ENCODE results near the gene SPRN.

GRCh38 chr10:133388973-133389818 lies 35.2 kb downstream of the SPRN start:
- TF ChIP-seq CTCF (IDR thresholded peaks at IDR 0.05; ENCODE audit: insufficient read depth, low read length) (no peak), POLR2AphosphoS5 (IDR thresholded peaks at IDR 0.05; ENCODE audit: low read depth) (peak; percentile 53; the same call in 1 of the 2 replicates), GABPA (IDR thresholded peaks at IDR 0.05; ENCODE audit: low read depth) (peak; percentile 35; the same call in 1 of the 2 replicates)
- TF ChIP-seq, protein P1, sequence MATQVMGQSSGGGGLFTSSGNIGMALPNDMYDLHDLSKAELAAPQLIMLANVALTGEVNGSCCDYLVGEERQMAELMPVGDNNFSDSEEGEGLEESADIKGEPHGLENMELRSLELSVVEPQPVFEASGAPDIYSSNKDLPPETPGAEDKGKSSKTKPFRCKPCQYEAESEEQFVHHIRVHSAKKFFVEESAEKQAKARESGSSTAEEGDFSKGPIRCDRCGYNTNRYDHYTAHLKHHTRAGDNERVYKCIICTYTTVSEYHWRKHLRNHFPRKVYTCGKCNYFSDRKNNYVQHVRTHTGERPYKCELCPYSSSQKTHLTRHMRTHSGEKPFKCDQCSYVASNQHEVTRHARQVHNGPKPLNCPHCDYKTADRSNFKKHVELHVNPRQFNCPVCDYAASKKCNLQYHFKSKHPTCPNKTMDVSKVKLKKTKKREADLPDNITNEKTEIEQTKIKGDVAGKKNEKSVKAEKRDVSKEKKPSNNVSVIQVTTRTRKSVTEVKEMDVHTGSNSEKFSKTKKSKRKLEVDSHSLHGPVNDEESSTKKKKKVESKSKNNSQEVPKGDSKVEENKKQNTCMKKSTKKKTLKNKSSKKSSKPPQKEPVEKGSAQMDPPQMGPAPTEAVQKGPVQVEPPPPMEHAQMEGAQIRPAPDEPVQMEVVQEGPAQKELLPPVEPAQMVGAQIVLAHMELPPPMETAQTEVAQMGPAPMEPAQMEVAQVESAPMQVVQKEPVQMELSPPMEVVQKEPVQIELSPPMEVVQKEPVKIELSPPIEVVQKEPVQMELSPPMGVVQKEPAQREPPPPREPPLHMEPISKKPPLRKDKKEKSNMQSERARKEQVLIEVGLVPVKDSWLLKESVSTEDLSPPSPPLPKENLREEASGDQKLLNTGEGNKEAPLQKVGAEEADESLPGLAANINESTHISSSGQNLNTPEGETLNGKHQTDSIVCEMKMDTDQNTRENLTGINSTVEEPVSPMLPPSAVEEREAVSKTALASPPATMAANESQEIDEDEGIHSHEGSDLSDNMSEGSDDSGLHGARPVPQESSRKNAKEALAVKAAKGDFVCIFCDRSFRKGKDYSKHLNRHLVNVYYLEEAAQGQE (IDR thresholded peaks at IDR 0.05; ENCODE audit: insufficient replicate concordance, low read depth), result no peak
